Activated CD4-positive, alpha-beta T cell treated with anti-CD3 and anti-CD28 coated beads, Interleukin-2, amount 10 ng/mL, durations not matched to agents 24 days and 14 days (primary cell): ENCODE results near the gene SESN3. TPM values are rescaled to one million over a fixed set of nuclear protein-coding genes. Genes with fewer than 3 reads are reported as not detected.
"Not testable (repeated sequence)": the region's sequence is repeated elsewhere in the genome, so short reads cannot be mapped to it uniquely, and the experiment has no call there.

ENCODE experiments used
- DNase-seq: peaks from one replicate; pipeline ENCODE4 v3.0.0; 2022
- H3K27ac Mint-ChIP-seq: one replicate; pipeline ENCODE4 v1.8.0; 2022; ENCODE audit warnings: mild to moderate bottlenecking, mixed read lengths
- H3K27me3 Mint-ChIP-seq: one replicate; pipeline ENCODE4 v1.8.0; 2022; ENCODE audit warnings: mixed read lengths
- H3K36me3 Mint-ChIP-seq: one replicate; pipeline ENCODE4 v1.8.0; 2022; ENCODE audit warnings: low read depth, mild to moderate bottlenecking, mixed read lengths
- H3K4me1 Mint-ChIP-seq: one replicate; pipeline ENCODE4 v1.8.0; 2021; ENCODE audit warnings: mixed read lengths
- H3K4me3 Mint-ChIP-seq: one replicate; pipeline ENCODE4 v1.8.0; 2022; ENCODE audit warnings: mild to moderate bottlenecking, moderate library complexity, mixed read lengths
- H3K9me3 Mint-ChIP-seq: one replicate; pipeline ENCODE4 v1.8.0; 2021; ENCODE audit warnings: mixed read lengths
- intact Hi-C: fragments of 100-400 bp; cut with micrococcal nuclease; formaldehyde crosslinking; loops from one replicate; pipeline ENCODE4 v1.15.1; 2023
- total RNA-seq: library from RNA; stranded (reverse); gene quantifications from 2 replicates; pipeline ENCODE4 v1.2.3, GENCODE V29; 2022

Gene SESN3
- total RNA-seq, 1 donor from 2014 or later: 64.2 TPM

- intact Hi-C loops: no loop called here
- no peaks in the 10 kb centered on the region for H3K27me3 Mint-ChIP-seq
- H3K27ac Mint-ChIP-seq: no peak overlapping the region
- DNase-seq: no peak
- no peak overlapping the region for H3K4me3 Mint-ChIP-seq
- H3K9me3 Mint-ChIP-seq: peaks cover 4% of the 10 kb centered on the region
- H3K36me3 Mint-ChIP-seq: no peaks in the 10 kb centered on the region
- peaks cover 32% of the 10 kb centered on the region for H3K4me1 Mint-ChIP-seq
Observed at GRCh38 chr11:95256321-95256779, 25.3 kb upstream of the SESN3 start.

DNA sequence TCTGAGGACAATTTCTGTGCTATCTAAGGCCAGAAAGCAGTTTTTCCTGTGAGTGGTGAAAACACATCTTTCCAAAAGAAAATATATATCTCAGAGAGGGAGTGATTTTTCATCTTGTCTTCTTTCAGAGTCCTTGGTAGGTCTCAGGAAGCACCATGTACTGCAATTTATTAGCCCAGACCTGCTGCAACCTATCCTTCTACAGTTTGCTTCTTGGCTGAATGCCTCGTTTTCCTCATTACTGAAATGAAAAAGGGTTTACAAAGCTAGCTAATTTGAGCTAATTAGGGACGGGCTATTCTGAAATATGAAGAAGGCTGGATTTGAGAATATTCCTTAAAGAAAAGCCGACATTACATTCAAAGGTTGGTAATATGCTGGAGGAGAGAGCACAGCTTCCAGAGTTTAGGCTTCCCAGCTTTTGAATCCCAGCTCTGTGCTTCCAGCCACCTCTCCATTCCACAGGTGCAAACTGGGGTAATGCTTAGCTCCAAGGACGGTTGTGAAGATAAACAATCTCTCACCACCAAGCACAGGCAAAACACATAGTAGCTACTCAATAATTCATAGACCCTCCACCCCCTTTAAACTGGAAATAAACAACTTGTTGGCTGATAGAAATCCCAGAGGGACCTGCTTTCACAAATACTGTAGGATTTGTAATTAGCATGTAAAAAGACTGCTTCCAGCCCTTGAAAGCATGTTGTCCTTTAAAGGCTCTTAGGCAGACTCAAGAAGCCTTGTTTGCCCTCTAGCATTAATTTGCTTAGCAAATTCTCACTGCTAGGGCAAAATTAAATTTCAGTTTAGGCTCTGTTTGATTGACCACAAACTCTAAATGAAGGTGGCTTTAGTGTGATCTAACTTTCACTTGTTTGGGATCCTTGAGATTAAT, 24.5 kb upstream of the SESN3 start:
- Mint-ChIP-seq H3K27ac (peak overlapping the region; percentile 10), H3K4me3 (no peak overlapping the region), H3K36me3 (no peaks in the 10 kb centered on the region), H3K4me1 (peaks cover 32% of the 10 kb centered on the region), H3K27me3 (no peaks in the 10 kb centered on the region), H3K9me3 (peaks cover 4% of the 10 kb centered on the region)
- DNase-seq: no peak
- intact Hi-C loops: no loop called here

- H3K27me3 Mint-ChIP-seq: no peaks in the 10 kb centered on the region
- H3K4me1 Mint-ChIP-seq: peaks cover 32% of the 10 kb centered on the region
- no peak for DNase-seq
- no peak overlapping the region for H3K4me3 Mint-ChIP-seq
- H3K27ac Mint-ChIP-seq: peak overlapping the region; percentile 43
- peaks cover 4% of the 10 kb centered on the region for H3K9me3 Mint-ChIP-seq
- intact Hi-C loops: loop anchor here (1.0 kb wide), 1 partner anchor 23 kb away; the partner anchor contains the start of gene SESN3
- no peaks in the 10 kb centered on the region for H3K36me3 Mint-ChIP-seq
Observed at GRCh38 chr11:95254716-95255115, 23.7 kb upstream of the SESN3 start.

DNA sequence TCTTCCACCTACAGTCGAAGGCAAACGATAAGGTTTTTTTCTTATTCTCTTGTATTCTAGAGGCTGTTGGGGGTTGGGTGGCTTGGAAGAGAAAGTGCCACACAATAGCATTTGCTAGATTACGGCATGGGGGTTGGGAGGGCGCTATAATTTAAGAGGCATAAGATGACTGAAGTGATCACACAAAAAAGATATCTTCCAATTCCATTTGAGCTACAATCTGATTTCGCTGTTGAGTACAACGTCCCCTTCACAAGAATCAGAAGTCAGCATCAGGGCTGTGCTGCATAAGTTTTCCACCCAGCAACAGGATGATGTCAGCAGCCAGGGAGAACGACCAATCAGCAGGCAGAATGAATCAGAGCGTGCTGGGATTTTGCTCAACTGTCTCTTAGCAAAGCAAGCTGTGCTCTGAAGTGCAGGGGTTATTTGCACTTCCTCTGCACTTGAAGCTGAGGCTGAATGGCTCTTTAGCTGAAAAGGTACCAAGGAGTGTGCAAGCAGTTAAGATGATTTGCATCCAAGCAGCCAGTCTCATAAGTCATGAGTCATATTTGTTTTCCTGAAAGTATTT, 23.2 kb upstream of the SESN3 start:
- Mint-ChIP-seq H3K27ac (peak overlapping the region; percentile 79), H3K9me3 (peaks cover 4% of the 10 kb centered on the region), H3K4me3 (peak overlapping the region; percentile 73), H3K36me3 (no peaks in the 10 kb centered on the region), H3K27me3 (no peaks in the 10 kb centered on the region), H3K4me1 (peaks cover 32% of the 10 kb centered on the region)
- intact Hi-C loops: loop anchor here (1.0 kb wide), 1 partner anchor 23 kb away; the partner anchor contains the start of gene SESN3
- peak; percentile 94 for DNase-seq

GRCh38 chr11:95253141-95253540, 22.1 kb upstream of the SESN3 start:
- Mint-ChIP-seq H3K9me3 (peaks cover 4% of the 10 kb centered on the region), H3K4me3 (no peak overlapping the region), H3K27me3 (no peaks in the 10 kb centered on the region), H3K36me3 (no peaks in the 10 kb centered on the region), H3K27ac (no peak overlapping the region), H3K4me1 (peaks cover 39% of the 10 kb centered on the region)
- intact Hi-C loops: no loop called here
- no peak for DNase-seq

- H3K27ac Mint-ChIP-seq: no peak overlapping the region
Observed at GRCh38 chr11:95252586-95252985, 21.6 kb upstream of the SESN3 start.

DNA sequence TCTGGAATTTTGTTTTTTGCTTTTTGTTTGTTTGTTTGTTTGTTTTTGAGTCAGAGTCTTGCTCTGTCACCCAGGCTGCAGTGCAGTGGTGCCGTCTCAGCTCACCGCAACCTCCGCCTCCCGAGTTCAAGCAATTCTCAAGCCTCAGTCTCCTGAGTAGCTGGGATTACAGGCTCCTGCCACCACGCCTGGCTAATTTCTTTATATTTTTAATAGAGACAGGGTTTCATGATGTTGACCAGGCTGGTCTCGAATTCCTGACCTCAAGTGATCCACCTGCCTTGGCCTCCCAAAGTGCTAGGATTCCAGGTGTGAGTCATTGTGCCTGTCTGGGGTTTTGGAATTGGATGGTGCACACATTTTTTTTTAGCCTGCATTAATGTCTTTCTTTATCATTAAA, 20.9 kb upstream of the SESN3 start:
- H3K9me3 Mint-ChIP-seq, H3K27ac Mint-ChIP-seq, H3K36me3 Mint-ChIP-seq, H3K4me3 Mint-ChIP-seq, H3K27me3 Mint-ChIP-seq, intact Hi-C loops, DNase-seq: not testable (repeated sequence)
- peaks cover 39% of the 10 kb centered on the region for H3K4me1 Mint-ChIP-seq

More at GRCh38 chr11:95252586-95252985, 21.6 kb upstream of the SESN3 start:
- DNase-seq: no peak
- no peaks in the 10 kb centered on the region for H3K27me3 Mint-ChIP-seq
- H3K4me3 Mint-ChIP-seq: no peak overlapping the region
- intact Hi-C loops: no loop called here
- no peaks in the 10 kb centered on the region for H3K36me3 Mint-ChIP-seq
- H3K9me3 Mint-ChIP-seq: peaks cover 3% of the 10 kb centered on the region
- peaks cover 39% of the 10 kb centered on the region for H3K4me1 Mint-ChIP-seq

GRCh38 chr11:95248666-95249467, 17.9 kb upstream of the SESN3 start:
- no peak for DNase-seq
- Mint-ChIP-seq H3K4me1 (peaks cover 17% of the 10 kb centered on the region), H3K27ac (peak overlapping the region; percentile 2), H3K27me3 (no peaks in the 10 kb centered on the region), H3K9me3 (no peaks in the 10 kb centered on the region), H3K36me3 (no peaks in the 10 kb centered on the region), H3K4me3 (no peak overlapping the region)
- intact Hi-C loops: no loop called here

GRCh38 chr11:95247883-95248282, 16.9 kb upstream of the SESN3 start:
- H3K9me3 Mint-ChIP-seq: no peaks in the 10 kb centered on the region
- no peaks in the 10 kb centered on the region for H3K36me3 Mint-ChIP-seq
- no peak overlapping the region for H3K27ac Mint-ChIP-seq
- intact Hi-C loops: no loop called here
- no peak for DNase-seq
- H3K4me1 Mint-ChIP-seq: peaks cover 14% of the 10 kb centered on the region
- no peak overlapping the region for H3K4me3 Mint-ChIP-seq
- no peaks in the 10 kb centered on the region for H3K27me3 Mint-ChIP-seq

GRCh38 chr11:95247127-95247684, 16.2 kb upstream of the SESN3 start:
- Mint-ChIP-seq H3K36me3 (no peaks in the 10 kb centered on the region), H3K27me3 (no peaks in the 10 kb centered on the region), H3K9me3 (no peaks in the 10 kb centered on the region), H3K27ac (no peak overlapping the region), H3K4me3 (no peak overlapping the region), H3K4me1 (peaks cover 10% of the 10 kb centered on the region)
- DNase-seq: no peak
- intact Hi-C loops: no loop called here

- no peaks in the 10 kb centered on the region for H3K36me3 Mint-ChIP-seq
- intact Hi-C loops: no loop called here
- DNase-seq: no peak
- H3K4me1 Mint-ChIP-seq: peaks cover 10% of the 10 kb centered on the region
- H3K4me3 Mint-ChIP-seq: no peak overlapping the region
- peak overlapping the region; percentile 15 for H3K27ac Mint-ChIP-seq
- H3K9me3 Mint-ChIP-seq: no peaks in the 10 kb centered on the region
- H3K27me3 Mint-ChIP-seq: no peaks in the 10 kb centered on the region
Observed at GRCh38 chr11:95245581-95245980, 14.6 kb upstream of the SESN3 start.

DNA sequence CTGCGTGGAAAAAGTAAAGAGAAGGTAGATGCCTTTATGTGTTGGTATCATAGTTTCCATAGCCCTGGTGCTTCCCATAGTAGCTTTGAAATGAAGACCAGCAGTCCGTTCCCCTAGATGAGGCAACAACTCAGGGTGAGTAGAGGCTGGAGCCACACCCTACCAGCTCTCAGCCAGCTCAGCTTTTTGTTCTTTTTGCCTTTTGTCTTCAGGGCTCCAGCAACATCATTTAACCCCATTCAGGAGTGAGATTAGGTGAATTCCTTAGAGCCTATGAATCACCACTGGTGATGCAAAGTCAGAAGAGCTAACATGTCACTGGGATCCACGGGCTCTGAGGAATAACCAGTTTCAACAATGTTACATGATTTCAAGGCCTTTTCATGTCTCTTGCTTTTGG, 14.0 kb upstream of the SESN3 start:
- H3K4me1 Mint-ChIP-seq: peaks cover 10% of the 10 kb centered on the region
- H3K27ac Mint-ChIP-seq: peak overlapping the region; percentile 15
- H3K4me3 Mint-ChIP-seq: no peak overlapping the region
- peak; percentile 52 for DNase-seq
- H3K36me3 Mint-ChIP-seq: no peaks in the 10 kb centered on the region
- no peaks in the 10 kb centered on the region for H3K9me3 Mint-ChIP-seq
- H3K27me3 Mint-ChIP-seq: no peaks in the 10 kb centered on the region
- intact Hi-C loops: no loop called here

GRCh38 chr11:95243673-95244072, 12.7 kb upstream of the SESN3 start:
- intact Hi-C loops: no loop called here
- H3K27ac Mint-ChIP-seq: no peak overlapping the region

More at GRCh38 chr11:95243673-95244072, 12.7 kb upstream of the SESN3 start:
- H3K4me3 Mint-ChIP-seq: no peak overlapping the region
- peaks cover 4% of the 10 kb centered on the region for H3K4me1 Mint-ChIP-seq
- no peaks in the 10 kb centered on the region for H3K27me3 Mint-ChIP-seq
- no peaks in the 10 kb centered on the region for H3K36me3 Mint-ChIP-seq
- DNase-seq: no peak
- no peaks in the 10 kb centered on the region for H3K9me3 Mint-ChIP-seq
